ENCODE data around the gene SPINDOC. TPM values are rescaled to one million over a fixed set of nuclear protein-coding genes. Genes with fewer than 3 reads are reported as not detected.

SPINDOC gene, protein sequence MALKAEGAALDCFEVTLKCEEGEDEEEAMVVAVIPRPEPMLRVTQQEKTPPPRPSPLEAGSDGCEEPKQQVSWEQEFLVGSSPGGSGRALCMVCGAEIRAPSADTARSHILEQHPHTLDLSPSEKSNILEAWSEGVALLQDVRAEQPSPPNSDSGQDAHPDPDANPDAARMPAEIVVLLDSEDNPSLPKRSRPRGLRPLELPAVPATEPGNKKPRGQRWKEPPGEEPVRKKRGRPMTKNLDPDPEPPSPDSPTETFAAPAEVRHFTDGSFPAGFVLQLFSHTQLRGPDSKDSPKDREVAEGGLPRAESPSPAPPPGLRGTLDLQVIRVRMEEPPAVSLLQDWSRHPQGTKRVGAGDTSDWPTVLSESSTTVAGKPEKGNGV
- total RNA-seq: 1 to 10 TPM; 1.5 to 9.8 (median 5.2) TPM

- in situ Hi-C loops (cut with MboI; ENCODE audit: low pct_ligation_motif_present in 1 of 4, low pct_unique_long_range_greater_than_20kb in 1 of 4, low sequenced_read_pairs in 3 of 4) (no loop called here), intact Hi-C loops (cut with DNase I; ENCODE audit: low total_unique reads) (loop anchor here (5.0 kb wide), 1 partner anchor 46 kb away; the partner anchor contains the start of gene ZFTA)
- Histone ChIP-seq H3K36me3 (peaks cover 0 to 3% (median 0%) of the 10 kb centered on the region in 4 donors), H3K27ac (peak within 1 kb of the TSS; percentile 77 to 87 (median 82)), H3K9me3 (no peaks in the 10 kb centered on the region), H3K4me1 (peaks cover 12 to 23% (median 20%) of the 10 kb centered on the region in 4 donors), H3K4me3 (peak within 1 kb of the TSS; percentile 71 to 87 (median 79)), H3K27me3 (no peaks in the 10 kb centered on the region)
- 0 to 1% methylated on average over 2 to 39 of the region's 65 CpGs for WGBS, 2 donors (ENCODE audit: low coverage in 1 of 2)
- TF ChIP-seq EP300 (IDR thresholded peaks at IDR 0.05; ENCODE audit: low read depth) (no peak), CTCF (IDR thresholded peaks at IDR 0.05) (no peak), POLR2AphosphoS5 (IDR thresholded peaks at IDR 0.05) (peak in 2 of 3 donors; percentile 25 to 32), POLR2A (IDR thresholded peaks at IDR 0.05) (no peak)
- DNase-seq: peak; percentile 82
Measured at GRCh38 chr11:63813035-63813562, at the start of gene SPINDOC. SPINDOC (plus strand) TSS chr11:63813456; CDS start chr11:63813687, 231 bp downstream.

DNA sequence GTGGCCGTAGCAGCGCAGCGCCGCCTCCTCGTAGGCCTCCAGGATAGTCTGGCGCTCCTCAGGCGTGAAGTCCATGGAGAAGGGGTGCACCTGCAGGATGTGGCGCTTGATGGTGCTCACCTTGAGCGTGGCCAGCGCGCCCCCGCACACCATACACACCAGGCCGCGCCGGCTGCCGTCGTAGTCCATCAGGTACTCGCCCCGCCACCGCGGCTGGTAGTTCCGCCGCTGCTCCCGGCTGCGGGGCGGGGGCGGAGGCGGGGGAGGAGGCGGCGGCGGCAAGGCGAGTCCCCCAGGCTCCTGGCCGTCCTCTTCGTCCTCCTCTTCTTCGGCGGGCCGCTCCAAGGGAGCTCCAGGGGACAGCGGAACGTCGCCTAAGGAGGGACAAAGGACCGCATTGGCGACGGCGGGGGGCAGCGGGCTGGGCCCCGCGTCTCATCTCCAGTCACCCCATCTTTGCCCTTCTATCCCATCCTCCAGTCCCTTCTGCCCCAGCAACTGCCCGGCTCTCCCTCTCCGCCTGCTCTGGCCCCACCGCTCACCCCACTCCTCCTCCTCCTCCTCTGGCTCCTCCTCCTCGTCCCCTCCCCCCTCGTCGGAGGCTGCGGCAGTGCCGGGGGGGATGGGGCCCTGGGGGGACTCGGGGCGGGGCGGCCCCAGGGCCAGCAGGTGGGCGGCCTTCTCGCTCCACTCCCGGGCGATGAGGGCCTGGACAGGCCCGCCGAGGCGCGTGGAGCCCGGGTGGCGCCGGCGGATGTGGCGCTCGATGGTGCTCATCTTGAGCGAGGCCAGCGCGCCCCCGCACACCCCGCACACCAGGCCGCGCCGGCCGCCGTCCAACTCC lies 49.5 kb upstream of the SPINDOC start:
- intact Hi-C loops (cut with DNase I; ENCODE audit: low total_unique reads) (loop anchor here (10.0 kb wide), 1 partner anchor 79 kb away; the partner anchor contains the start of gene RTN3), in situ Hi-C loops (cut with MboI; ENCODE audit: low pct_ligation_motif_present in 1 of 4, low pct_unique_long_range_greater_than_20kb in 1 of 4, low sequenced_read_pairs in 3 of 4) (loop anchor here in 1 of 4 donors (10.0 kb wide), 1 partner anchor 181 kb away; no protein-coding TSS in a partner anchor)

GRCh38 chr11:63764340-63764678 lies 48.9 kb upstream of the SPINDOC start:
- intact Hi-C loops (cut with DNase I; ENCODE audit: low total_unique reads) (loop anchor here (10.0 kb wide), 1 partner anchor 80 kb away; the partner anchor contains the start of gene RTN3), in situ Hi-C loops (cut with MboI; ENCODE audit: low pct_ligation_motif_present in 1 of 4, low pct_unique_long_range_greater_than_20kb in 1 of 4, low sequenced_read_pairs in 3 of 4) (loop anchor here in 1 of 4 donors (10.0 kb wide), 1 partner anchor 180 kb away; no protein-coding TSS in a partner anchor)
- WGBS, 2 donors (ENCODE audit: low coverage in 1 of 2): 84% methylated on average over 23 of the region's 23 CpGs; no CpG with 5 or more reads in 1 of the 2 donors
- TF ChIP-seq POLR2A (IDR thresholded peaks at IDR 0.05) (no peak), EP300 (IDR thresholded peaks at IDR 0.05; ENCODE audit: low read depth) (no peak), CTCF (IDR thresholded peaks at IDR 0.05) (no peak), POLR2AphosphoS5 (IDR thresholded peaks at IDR 0.05) (no peak)
- H3K4me3 ChIP-seq: peak overlapping the region in 3 of 4 donors; percentile 40 to 49 (median 41)
- peaks cover 7% of the 10 kb centered on the region for H3K27me3 ChIP-seq
- peak overlapping the region; percentile 67 to 89 (median 82) for H3K27ac ChIP-seq
- H3K9me3 ChIP-seq: no peaks in the 10 kb centered on the region
- peaks cover 21 to 62% (median 51%) of the 10 kb centered on the region in 4 donors for H3K4me1 ChIP-seq
- H3K36me3 ChIP-seq: no peaks in the 10 kb centered on the region
- DNase-seq: no peak

More for the DNA sequence above, 49.5 kb upstream of the SPINDOC start:
- H3K36me3 ChIP-seq: peaks cover 0 to 1% (median 0%) of the 10 kb centered on the region in 4 donors
- DNase-seq: peak; percentile 40
- H3K4me3 ChIP-seq: peak overlapping the region; percentile 3 to 49 (median 40)
- 77% methylated on average over 66 of the region's 82 CpGs; no CpG with 5 or more reads in 1 of the 2 donors for WGBS, 2 donors (ENCODE audit: low coverage in 1 of 2)
- TF ChIP-seq EP300 (IDR thresholded peaks at IDR 0.05; ENCODE audit: low read depth): no peak
- TF ChIP-seq CTCF (IDR thresholded peaks at IDR 0.05): no peak
- no peak for TF ChIP-seq POLR2A (IDR thresholded peaks at IDR 0.05)
- TF ChIP-seq POLR2AphosphoS5 (IDR thresholded peaks at IDR 0.05): peak in 1 of 3 donors; percentile 21
- H3K27me3 ChIP-seq: peaks cover under 1% of the 10 kb centered on the region
- H3K9me3 ChIP-seq: no peaks in the 10 kb centered on the region
- H3K27ac ChIP-seq: peak overlapping the region; percentile 67 to 89 (median 82)
- H3K4me1 ChIP-seq: peaks cover 20 to 60% (median 48%) of the 10 kb centered on the region in 4 donors
